IgD-negative memory B cell (primary cell): Measurements from ENCODE around the gene OR5T1. TPM values are rescaled to one million over a fixed set of nuclear protein-coding genes. Genes with fewer than 3 reads are reported as not detected.

Experiments
- H3K27ac Mint-ChIP-seq, 3 donors: one replicate each; pipeline ENCODE4 v1.8.0; 2020 to 2022; ENCODE audit warnings: mild to moderate bottlenecking in 3 of 3, mixed read lengths in 3 of 3, moderate library complexity in 1 of 3
- H3K27me3 Mint-ChIP-seq: one replicate; pipeline ENCODE4 v1.8.0; 2021; ENCODE audit warnings: mixed read lengths
- H3K36me3 Mint-ChIP-seq: one replicate; pipeline ENCODE4 v1.8.0; 2020; ENCODE audit warnings: mild to moderate bottlenecking, mixed read lengths
- H3K4me1 Mint-ChIP-seq, 3 donors: one replicate each; pipeline ENCODE4 v1.8.0; 2020 to 2022; ENCODE audit warnings: mixed read lengths in 3 of 3, mild to moderate bottlenecking in 1 of 3
- H3K4me3 Mint-ChIP-seq, 4 donors: one replicate each; pipeline ENCODE4 v1.8.0; 2020 to 2022; ENCODE audit warnings: mild to moderate bottlenecking in 4 of 4, mixed read lengths in 4 of 4, moderate library complexity in 3 of 4
- H3K9me3 Mint-ChIP-seq, 3 donors: one replicate each; pipeline ENCODE4 v1.8.0; 2020 to 2021; ENCODE audit warnings: mixed read lengths in 3 of 3, mild to moderate bottlenecking in 1 of 3
- polyA plus RNA-seq: library from polyadenylated mRNA; unstranded; fragments of 300-500 nt; fragmentation: Illumina TruSeq; gene quantifications from one replicate; pipeline ENCODE4 v1.2.3, GENCODE V29; 2021

The OR5T1 gene
- not detected for polyA plus RNA-seq

- no peaks in the 10 kb centered on the region for H3K27me3 Mint-ChIP-seq
- peaks cover 0 to 18% (median 2%) of the 10 kb centered on the region in 3 donors for H3K9me3 Mint-ChIP-seq
- no peak within 1 kb of the TSS for H3K4me3 Mint-ChIP-seq
- H3K27ac Mint-ChIP-seq = no peak within 1 kb of the TSS
- no peaks in the 10 kb centered on the region for H3K36me3 Mint-ChIP-seq
- H3K4me1 Mint-ChIP-seq = no peaks in the 10 kb centered on the region
Measured at GRCh38 chr11:56273854-56274253, at the start of gene OR5T1. Gene OR5T1 (plus strand): TSS chr11:56274154. CDS start chr11:56275639, 1,485 bp downstream.

DNA sequence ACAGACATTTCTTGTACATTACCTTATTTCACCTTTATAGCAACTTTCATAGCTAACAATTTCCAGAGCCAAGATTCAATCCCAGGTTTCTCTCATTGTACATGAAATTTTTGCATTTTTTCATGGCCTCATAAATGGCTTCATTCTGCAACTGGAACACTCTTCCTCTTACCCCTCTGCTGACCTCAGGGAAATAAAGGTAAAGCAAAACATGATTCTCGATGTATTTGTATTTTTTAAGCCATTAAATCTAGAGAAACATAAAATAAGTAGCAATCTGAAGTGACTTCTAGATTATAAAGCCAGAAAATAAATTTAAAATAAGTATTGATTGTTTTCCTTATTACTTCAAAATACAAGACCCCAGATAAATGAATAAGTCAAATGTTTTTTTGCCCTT, 39.8 kb upstream of the OR5T1 start, which contains the start of gene OR5T2:
OR5T2 (minus strand) TSS at position 101 of the 400 bp plus-strand sequence. CDS start 1,193 bp downstream, outside the sequence.
- Mint-ChIP-seq H3K4me1 (no peaks in the 10 kb centered on the region), H3K9me3 (peaks cover 0 to 9% (median 3%) of the 10 kb centered on the region in 3 donors), H3K4me3 (no peak within 1 kb of the TSS), H3K27me3 (no peaks in the 10 kb centered on the region), H3K36me3 (no peaks in the 10 kb centered on the region), H3K27ac (no peak within 1 kb of the TSS)

DNA sequence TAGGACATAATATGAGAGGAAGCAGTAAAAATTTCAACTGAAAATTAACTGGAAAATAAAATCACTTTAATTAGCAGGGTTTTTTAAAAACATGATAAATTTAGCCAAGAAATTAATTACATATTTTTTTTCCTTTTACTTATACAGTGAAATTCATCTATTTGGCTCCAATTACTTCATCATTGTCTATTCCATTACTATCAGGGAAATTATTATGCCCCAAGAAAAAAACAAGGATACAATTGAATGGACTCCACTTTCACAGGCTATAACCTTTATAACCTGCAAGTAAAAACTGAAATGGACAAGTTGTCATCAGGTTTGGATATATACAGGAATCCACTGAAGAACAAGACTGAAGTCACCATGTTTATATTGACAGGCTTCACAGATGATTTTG, 22.0 kb upstream of the OR5T1 start, which contains the start of gene OR5T3:
OR5T3 (plus strand) TSS at position 301 of the 400 bp plus-strand sequence; CDS start at position 301, 0 bp downstream.
- Mint-ChIP-seq H3K4me1 (peaks cover 0 to 1% (median 0%) of the 10 kb centered on the region in 3 donors), H3K9me3 (peaks cover 5 to 7% (median 6%) of the 10 kb centered on the region in 3 donors), H3K27me3 (no peaks in the 10 kb centered on the region), H3K27ac (no peak within 1 kb of the TSS), H3K4me3 (no peak within 1 kb of the TSS), H3K36me3 (no peaks in the 10 kb centered on the region)

GRCh38 chr11:56271092-56271491, 2.9 kb upstream of the OR5T1 start:
- H3K36me3 Mint-ChIP-seq = no peaks in the 10 kb centered on the region
- H3K4me3 Mint-ChIP-seq = no peak overlapping the region
- no peaks in the 10 kb centered on the region for H3K4me1 Mint-ChIP-seq
- H3K27me3 Mint-ChIP-seq = no peaks in the 10 kb centered on the region
- H3K9me3 Mint-ChIP-seq = peaks cover 6 to 26% (median 9%) of the 10 kb centered on the region in 3 donors
- no peak overlapping the region for H3K27ac Mint-ChIP-seq

- Mint-ChIP-seq H3K4me1 (no peaks in the 10 kb centered on the region), H3K27ac (no peak within 1 kb of the TSS), H3K36me3 (no peaks in the 10 kb centered on the region), H3K4me3 (no peak within 1 kb of the TSS), H3K9me3 (peaks cover 5 to 15% (median 8%) of the 10 kb centered on the region in 3 donors), H3K27me3 (no peaks in the 10 kb centered on the region)
Measured at GRCh38 chr11:56292154-56292553, 18.2 kb downstream of the OR5T1 start, which contains the start of gene OR8H1. Gene OR8H1 (minus strand): TSS chr11:56292254. CDS start chr11:56291062, 1,192 bp downstream.

GRCh38 chr11:56296898-56297297, 22.9 kb downstream of the OR5T1 start:
- Mint-ChIP-seq H3K27me3 (no peaks in the 10 kb centered on the region), H3K27ac (no peak overlapping the region), H3K9me3 (peaks cover 3 to 16% (median 9%) of the 10 kb centered on the region in 3 donors)

GRCh38 chr11:56307836-56308235, 33.9 kb downstream of the OR5T1 start:
- no peak overlapping the region for H3K4me3 Mint-ChIP-seq
- H3K27me3 Mint-ChIP-seq = no peaks in the 10 kb centered on the region
- H3K9me3 Mint-ChIP-seq = peaks cover 4 to 21% (median 5%) of the 10 kb centered on the region in 3 donors
- H3K36me3 Mint-ChIP-seq = no peaks in the 10 kb centered on the region
- no peak overlapping the region for H3K27ac Mint-ChIP-seq
- H3K4me1 Mint-ChIP-seq = no peaks in the 10 kb centered on the region

More at GRCh38 chr11:56296898-56297297, 22.9 kb downstream of the OR5T1 start:
- no peaks in the 10 kb centered on the region for H3K36me3 Mint-ChIP-seq
- no peaks in the 10 kb centered on the region for H3K4me1 Mint-ChIP-seq
- peak overlapping the region in 1 of 4 donors; percentile 30 for H3K4me3 Mint-ChIP-seq

DNA sequence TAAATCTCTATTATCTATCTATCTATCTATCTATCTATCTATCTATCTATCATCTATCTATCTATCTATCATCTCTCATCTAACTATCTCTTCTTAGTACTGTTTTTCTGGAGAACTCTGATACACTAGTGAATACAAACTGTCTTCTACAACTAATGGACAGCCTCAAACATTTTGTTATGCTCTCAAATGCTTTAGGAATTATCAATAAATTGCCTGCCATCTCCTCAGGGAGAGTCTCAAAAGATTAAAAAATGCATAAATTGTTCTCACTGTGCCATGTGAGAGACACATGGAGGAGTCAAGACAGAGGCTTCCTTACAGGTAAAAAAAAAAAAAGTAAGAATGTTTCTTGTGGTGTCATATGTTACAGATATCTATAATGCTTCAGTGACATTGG, 40.9 kb downstream of the OR5T1 start, which contains the start of gene OR8K3:
OR8K3 (plus strand) TSS at position 301 of the 400 bp plus-strand sequence. CDS start 3,163 bp downstream, outside the sequence.
- H3K27ac Mint-ChIP-seq = no peak within 1 kb of the TSS
- H3K27me3 Mint-ChIP-seq = no peaks in the 10 kb centered on the region
- H3K4me3 Mint-ChIP-seq = no peak within 1 kb of the TSS
- H3K36me3 Mint-ChIP-seq = no peaks in the 10 kb centered on the region
- H3K9me3 Mint-ChIP-seq = peaks cover 2 to 7% (median 5%) of the 10 kb centered on the region in 3 donors
- no peaks in the 10 kb centered on the region for H3K4me1 Mint-ChIP-seq

Other genes starting within 250 kb of the OR5T1 start
- gene OR5AS1, start 246.5 kb upstream of the OR5T1 start, polyA plus RNA-seq = not detected
- not detected for gene OR8I2, start 180.8 kb upstream of the OR5T1 start, polyA plus RNA-seq
- not detected for gene OR8H2, start 170.5 kb upstream of the OR5T1 start, polyA plus RNA-seq
- not detected for gene OR8H3, start 151.8 kb upstream of the OR5T1 start, polyA plus RNA-seq
- gene OR8J3, start 134.0 kb upstream of the OR5T1 start, polyA plus RNA-seq = not detected
- not detected for gene OR8K5, start 113.8 kb upstream of the OR5T1 start, polyA plus RNA-seq
- gene OR5J2, start 97.5 kb upstream of the OR5T1 start, polyA plus RNA-seq = not detected
- not detected for gene OR5T2, start 39.9 kb upstream of the OR5T1 start, polyA plus RNA-seq
- not detected for gene OR5T3, start 21.9 kb upstream of the OR5T1 start, polyA plus RNA-seq
- not detected for gene OR8H1, start 18.1 kb downstream of the OR5T1 start, polyA plus RNA-seq
- gene OR8K3, start 41.0 kb downstream of the OR5T1 start, polyA plus RNA-seq = not detected
- not detected for gene OR8K1, start 71.9 kb downstream of the OR5T1 start, polyA plus RNA-seq
- gene OR8J1, start 80.1 kb downstream of the OR5T1 start, polyA plus RNA-seq = not detected
- gene OR8U1, start 101.5 kb downstream of the OR5T1 start, polyA plus RNA-seq = not detected
- not detected for gene OR5AL1, start 138.5 kb downstream of the OR5T1 start, polyA plus RNA-seq
- not detected for gene OR5M3, start 199.2 kb downstream of the OR5T1 start, polyA plus RNA-seq
- not detected for gene OR5M8, start 217.2 kb downstream of the OR5T1 start, polyA plus RNA-seq